Measurements from ENCODE around the gene MICA. TPM values are rescaled to one million over a fixed set of nuclear protein-coding genes. Genes with fewer than 3 reads are reported as not detected.
"Not testable (repeated sequence)": the region's sequence is repeated elsewhere in the genome, so short reads cannot be mapped to it uniquely, and the experiment has no call there.

Gene MICA
- total RNA-seq, 4 donors from 2014 or later = 7.7 to 21.7 (median 13.9) TPM

- no peak for DNase-seq (ENCODE audit: low spot score in 2 of 2)
- TF ChIP-seq POLR2A (IDR thresholded peaks at IDR 0.05) = no peak
- TF ChIP-seq, protein P1, sequence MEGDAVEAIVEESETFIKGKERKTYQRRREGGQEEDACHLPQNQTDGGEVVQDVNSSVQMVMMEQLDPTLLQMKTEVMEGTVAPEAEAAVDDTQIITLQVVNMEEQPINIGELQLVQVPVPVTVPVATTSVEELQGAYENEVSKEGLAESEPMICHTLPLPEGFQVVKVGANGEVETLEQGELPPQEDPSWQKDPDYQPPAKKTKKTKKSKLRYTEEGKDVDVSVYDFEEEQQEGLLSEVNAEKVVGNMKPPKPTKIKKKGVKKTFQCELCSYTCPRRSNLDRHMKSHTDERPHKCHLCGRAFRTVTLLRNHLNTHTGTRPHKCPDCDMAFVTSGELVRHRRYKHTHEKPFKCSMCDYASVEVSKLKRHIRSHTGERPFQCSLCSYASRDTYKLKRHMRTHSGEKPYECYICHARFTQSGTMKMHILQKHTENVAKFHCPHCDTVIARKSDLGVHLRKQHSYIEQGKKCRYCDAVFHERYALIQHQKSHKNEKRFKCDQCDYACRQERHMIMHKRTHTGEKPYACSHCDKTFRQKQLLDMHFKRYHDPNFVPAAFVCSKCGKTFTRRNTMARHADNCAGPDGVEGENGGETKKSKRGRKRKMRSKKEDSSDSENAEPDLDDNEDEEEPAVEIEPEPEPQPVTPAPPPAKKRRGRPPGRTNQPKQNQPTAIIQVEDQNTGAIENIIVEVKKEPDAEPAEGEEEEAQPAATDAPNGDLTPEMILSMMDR (IDR thresholded peaks at IDR 0.05) = no peak
- no peak overlapping the region for H3K4me3 ChIP-seq (ENCODE audit: low read depth, poor library complexity, severe bottlenecking)
- intact Hi-C loops (cut with DNase I; ENCODE audit: low total_unique reads) = no loop called here
- 72 to 83% methylated on average over 2 of the region's 2 CpGs for WGBS, 2 donors
These were observed 17.2 kb downstream of the MICA start for GRCh38 chr6:31420546-31420945.

DNA sequence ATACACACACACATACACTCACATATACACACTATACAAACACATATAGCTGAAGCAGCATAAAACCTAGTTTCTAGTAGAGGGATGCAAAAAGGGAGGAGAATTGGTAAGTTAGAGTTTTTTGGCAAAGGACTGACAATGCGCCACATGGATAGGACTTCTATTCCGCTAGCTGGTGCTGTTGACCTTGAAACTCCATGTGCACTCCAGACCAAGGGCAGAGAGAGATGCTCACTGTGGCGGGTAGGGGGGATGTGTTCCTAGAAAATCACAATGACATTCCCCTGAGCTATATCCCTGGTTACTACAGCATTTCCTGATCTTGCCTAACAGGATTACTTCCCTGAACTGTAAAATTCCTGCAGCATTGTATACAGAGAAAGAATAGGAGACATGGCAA is 19.2 kb downstream of the MICA start:
- intact Hi-C loops (cut with DNase I; ENCODE audit: low total_unique reads) = no loop called here
- 74 to 75% methylated on average over 3 of the region's 3 CpGs for WGBS, 2 donors
- no peak for DNase-seq (ENCODE audit: low spot score in 2 of 2)
- TF ChIP-seq POLR2A (IDR thresholded peaks at IDR 0.05) = no peak
- TF ChIP-seq, protein P1 (IDR thresholded peaks at IDR 0.05) = no peak
- H3K4me3 ChIP-seq (ENCODE audit: low read depth, poor library complexity, severe bottlenecking) = no peak overlapping the region

- no peak overlapping the region for H3K4me3 ChIP-seq (ENCODE audit: low read depth, poor library complexity, severe bottlenecking)
- intact Hi-C loops (cut with DNase I; ENCODE audit: low total_unique reads) = no loop called here
- TF ChIP-seq POLR2A (IDR thresholded peaks at IDR 0.05) = no peak
- TF ChIP-seq, protein P1 (IDR thresholded peaks at IDR 0.05) = no peak
- DNase-seq (ENCODE audit: low spot score in 2 of 2) = no peak
- WGBS, 2 donors = 54 to 55% methylated on average over 3 of the region's 3 CpGs
These were observed 20.2 kb downstream of the MICA start for GRCh38 chr6:31423550-31423949.

DNA sequence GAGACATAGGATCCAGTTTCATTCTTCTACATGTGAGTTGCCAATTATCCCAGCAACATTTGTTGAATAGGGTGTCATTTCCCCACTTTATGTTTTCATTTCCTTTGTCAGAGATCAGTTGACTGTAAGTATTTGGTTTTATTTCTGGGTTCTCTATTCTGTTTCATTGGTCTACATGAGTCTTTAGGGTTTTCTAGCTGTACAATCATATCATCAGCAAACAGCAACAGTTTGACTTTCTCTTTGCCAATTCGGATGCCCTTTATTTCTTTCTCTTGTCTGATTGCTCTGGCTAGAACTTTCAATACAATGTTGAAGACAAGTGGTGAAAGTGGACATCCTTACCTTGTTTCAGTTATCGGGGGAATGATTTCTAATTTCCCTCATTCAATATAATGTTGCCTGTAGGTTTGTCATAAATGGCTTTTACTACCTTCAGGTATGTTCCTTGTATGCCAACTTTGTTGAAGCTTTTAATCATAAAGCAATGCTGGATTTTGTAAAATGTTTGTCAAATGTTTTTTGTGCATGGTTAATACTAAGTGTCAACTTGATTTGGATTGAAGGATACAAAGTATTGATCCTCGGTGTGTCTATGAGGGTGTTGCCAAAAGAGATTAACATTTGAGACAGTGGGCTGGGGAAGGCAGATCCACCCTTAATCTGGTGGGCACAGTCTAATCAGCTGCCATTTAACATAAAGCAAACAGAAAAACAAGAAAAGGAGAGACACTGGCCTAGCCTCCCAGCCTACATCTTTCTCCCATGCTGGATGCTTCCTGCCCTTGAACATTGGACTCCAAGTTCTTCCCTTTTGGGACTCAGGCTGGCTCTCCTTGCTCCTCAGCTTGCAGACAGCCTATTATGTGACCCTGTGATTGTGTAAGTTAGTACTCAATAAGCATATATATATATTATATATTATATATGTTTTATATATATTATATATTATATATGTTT is 23.3 kb downstream of the MICA start:
- WGBS, 2 donors = 69 to 89% methylated on average over 3 of the region's 3 CpGs
- intact Hi-C loops (cut with DNase I; ENCODE audit: low total_unique reads) = no loop called here
- H3K4me3 ChIP-seq (ENCODE audit: low read depth, poor library complexity, severe bottlenecking) = no peak overlapping the region
- no peak for DNase-seq (ENCODE audit: low spot score in 2 of 2)
- TF ChIP-seq, protein P1 (IDR thresholded peaks at IDR 0.05) = no peak
- TF ChIP-seq POLR2A (IDR thresholded peaks at IDR 0.05) = no peak

DNA sequence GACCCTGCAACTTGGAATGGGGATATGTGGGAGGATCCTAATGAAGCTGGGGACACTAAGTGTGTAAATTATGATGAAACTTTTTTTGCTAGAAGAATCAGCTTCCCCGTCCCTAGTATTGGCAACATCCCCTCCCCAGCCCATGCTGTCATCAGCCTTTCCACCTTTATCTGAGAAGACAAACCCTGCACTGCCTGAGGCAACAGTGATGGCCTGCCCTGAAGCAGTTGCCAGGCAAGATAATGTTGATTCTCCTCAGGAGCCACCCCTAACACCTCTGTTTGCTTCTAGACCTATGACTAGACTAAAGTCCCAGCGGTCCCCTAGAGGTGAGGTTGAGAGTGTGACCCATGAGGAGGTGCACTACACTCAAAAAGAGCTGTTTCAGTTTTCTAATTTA is 27.1 kb downstream of the MICA start:
- intact Hi-C loops (cut with DNase I; ENCODE audit: low total_unique reads) = no loop called here
- TF ChIP-seq, protein P1 (IDR thresholded peaks at IDR 0.05) = no peak
- TF ChIP-seq POLR2A (IDR thresholded peaks at IDR 0.05) = no peak

DNA sequence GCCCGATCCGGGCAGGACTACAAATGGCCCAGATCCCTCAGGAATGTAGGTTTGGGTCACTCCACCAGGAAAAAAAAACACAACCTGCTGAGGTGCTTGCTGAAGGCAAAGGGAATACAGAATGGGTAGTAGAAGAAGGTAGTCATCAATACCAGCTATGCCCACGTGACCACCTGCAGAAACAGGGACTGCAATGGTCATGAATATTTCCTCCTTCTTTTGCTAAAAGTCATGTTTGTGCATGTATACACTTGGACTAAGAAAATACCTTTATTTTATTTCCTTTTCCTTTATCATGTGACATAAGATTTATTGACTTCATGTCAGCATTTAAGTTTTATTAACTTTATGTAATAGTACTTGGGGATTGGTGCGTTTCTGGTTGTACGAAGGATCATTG is 31.7 kb downstream of the MICA start:
- intact Hi-C loops (cut with DNase I; ENCODE audit: low total_unique reads); H3K4me3 ChIP-seq (ENCODE audit: low read depth, poor library complexity, severe bottlenecking); DNase-seq (ENCODE audit: low spot score in 2 of 2): not testable (repeated sequence)
- WGBS, 2 donors = 72 to 73% methylated on average over 5 of the region's 5 CpGs

More for the DNA sequence above, 27.1 kb downstream of the MICA start:
- 86 to 92% methylated on average over 2 of the region's 2 CpGs for WGBS, 2 donors
- no peak overlapping the region for H3K4me3 ChIP-seq (ENCODE audit: low read depth, poor library complexity, severe bottlenecking)
- no peak for DNase-seq (ENCODE audit: low spot score in 2 of 2)
